ENCODE results near the gene AGAP3. TPM values are rescaled to one million over a fixed set of nuclear protein-coding genes. Genes with fewer than 3 reads are reported as not detected.

AGAP3 gene
- total and polyA plus RNA-seq, 11 donors = 30.3 to 83.7 (median 55.6) TPM

- 83 to 90% (median 88%) methylated on average over 11 to 12 of the region's 12 CpGs for WGBS, 4 donors
- H3K36me3 ChIP-seq = peaks cover 0 to 8% (median 0%) of the 10 kb centered on the region in 9 donors
- intact Hi-C loops (cut with DNase I) = no loop called here
These were observed 17.7 kb downstream of the AGAP3 start for GRCh38 chr7:151103973-151104372.

GRCh38 chr7:151104411-151105235, 18.3 kb downstream of the AGAP3 start:
- H3K4me1 ChIP-seq = peaks cover 0 to 27% (median 12%) of the 10 kb centered on the region in 12 donors
- 78 to 82% (median 81%) methylated on average over 23 of the region's 23 CpGs for WGBS, 4 donors
- no peak for ATAC-seq
- no peaks in the 10 kb centered on the region for H3K9me3 ChIP-seq
- no peak for DNase-seq
- intact Hi-C loops (cut with DNase I) = no loop called here
- no peaks in the 10 kb centered on the region for H3K27me3 ChIP-seq
- TF ChIP-seq POLR2A (IDR thresholded peaks at IDR 0.05) (no peak), CTCF (IDR thresholded peaks at IDR 0.05) (no peak)
- H3K4me3 ChIP-seq = no peak overlapping the region
- peaks cover 0 to 8% (median 0%) of the 10 kb centered on the region in 9 donors for H3K36me3 ChIP-seq
- H3K27ac ChIP-seq = no peak overlapping the region

More at GRCh38 chr7:151103973-151104372, 17.7 kb downstream of the AGAP3 start:
- Histone ChIP-seq H3K9me3 (no peaks in the 10 kb centered on the region), H3K4me1 (peaks cover 0 to 32% (median 15%) of the 10 kb centered on the region in 12 donors), H3K27ac (no peak overlapping the region), H3K27me3 (no peaks in the 10 kb centered on the region), H3K4me3 (no peak overlapping the region)
- DNase-seq (no peak), ATAC-seq (no peak)
- TF ChIP-seq POLR2A (IDR thresholded peaks at IDR 0.05) = no peak
- TF ChIP-seq CTCF (IDR thresholded peaks at IDR 0.05) = no peak

GRCh38 chr7:151107882-151108281, 21.6 kb downstream of the AGAP3 start:
- Histone ChIP-seq H3K9me3 (no peaks in the 10 kb centered on the region), H3K4me3 (no peak overlapping the region), H3K27ac (no peak overlapping the region), H3K4me1 (peaks cover 0 to 27% (median 16%) of the 10 kb centered on the region in 12 donors), H3K36me3 (peaks cover 0 to 8% (median 0%) of the 10 kb centered on the region in 9 donors), H3K27me3 (no peaks in the 10 kb centered on the region)
- intact Hi-C loops (cut with DNase I) = loop anchor here in 1 of 10 donors (2.0 kb wide), 1 partner anchor 75 kb away; no protein-coding TSS in a partner anchor
- no peak for DNase-seq
- 75 to 93% (median 80%) methylated on average over 7 to 10 of the region's 10 CpGs for WGBS, 4 donors
- ATAC-seq = no peak
- TF ChIP-seq POLR2A (IDR thresholded peaks at IDR 0.05) (no peak), CTCF (IDR thresholded peaks at IDR 0.05) (no peak)
